GM23338 (cell line): ENCODE results near the gene EIF5A.

Experiments used
- NANOG ChIP-seq: IDR thresholded peaks from 2 replicates; pipeline ENCODE4 v1.6.1; 2016; ENCODE audit warnings: antibody characterized with exemption, borderline replicate concordance
- REST ChIP-seq: IDR thresholded peaks from one replicate; pipeline ENCODE4 v1.6.1; 2018; ENCODE audit warnings: antibody characterized with exemption; ENCODE audit not compliant: unreplicated experiment
- TF ChIP-seq, protein P1 (sequence below), 2 experiments: fragments of 200-600 bp in 1 of 2; sonication (generic) in 1 of 2; conservative IDR thresholded peaks; 2 replicates each; pipeline versions ENCODE4 v1.5.1 to v1.6.1; 2016 to 2017; ENCODE audit warnings: antibody characterized with exemption in 2 of 2, low read depth in 2 of 2, mild to moderate bottlenecking in 2 of 2, moderate library complexity in 1 of 2

GRCh38 chr17:7361906-7362305 is 54.5 kb downstream of the EIF5A start:
- TF ChIP-seq, protein P1, sequence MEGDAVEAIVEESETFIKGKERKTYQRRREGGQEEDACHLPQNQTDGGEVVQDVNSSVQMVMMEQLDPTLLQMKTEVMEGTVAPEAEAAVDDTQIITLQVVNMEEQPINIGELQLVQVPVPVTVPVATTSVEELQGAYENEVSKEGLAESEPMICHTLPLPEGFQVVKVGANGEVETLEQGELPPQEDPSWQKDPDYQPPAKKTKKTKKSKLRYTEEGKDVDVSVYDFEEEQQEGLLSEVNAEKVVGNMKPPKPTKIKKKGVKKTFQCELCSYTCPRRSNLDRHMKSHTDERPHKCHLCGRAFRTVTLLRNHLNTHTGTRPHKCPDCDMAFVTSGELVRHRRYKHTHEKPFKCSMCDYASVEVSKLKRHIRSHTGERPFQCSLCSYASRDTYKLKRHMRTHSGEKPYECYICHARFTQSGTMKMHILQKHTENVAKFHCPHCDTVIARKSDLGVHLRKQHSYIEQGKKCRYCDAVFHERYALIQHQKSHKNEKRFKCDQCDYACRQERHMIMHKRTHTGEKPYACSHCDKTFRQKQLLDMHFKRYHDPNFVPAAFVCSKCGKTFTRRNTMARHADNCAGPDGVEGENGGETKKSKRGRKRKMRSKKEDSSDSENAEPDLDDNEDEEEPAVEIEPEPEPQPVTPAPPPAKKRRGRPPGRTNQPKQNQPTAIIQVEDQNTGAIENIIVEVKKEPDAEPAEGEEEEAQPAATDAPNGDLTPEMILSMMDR (conservative IDR thresholded peaks at IDR 0.05; ENCODE audit: low read depth in 2 of 2) = no peak
- TF ChIP-seq REST (no peak), NANOG (no peak)
